ES-I3 (cell line): ENCODE measurements around the gene CIPC.

Source experiments
- H3K36me3 ChIP-seq: 2 replicates; pipeline ENCODE4 v1.6.1; 2013; ENCODE audit warnings: mild to moderate bottlenecking, low read length, control low read depth, moderate library complexity; ENCODE audit not compliant: insufficient read depth
- H3K4me1 ChIP-seq: 2 replicates; pipeline ENCODE4 v1.6.1; 2013; ENCODE audit warnings: mild to moderate bottlenecking, control low read depth, low read length; ENCODE audit not compliant: insufficient read depth
- H3K9ac ChIP-seq: 2 replicates; pipeline ENCODE4 v1.6.1; 2013; ENCODE audit warnings: low read depth, mild to moderate bottlenecking, low read length, moderate library complexity
- H3K9me3 ChIP-seq: 2 replicates; pipeline ENCODE4 v1.6.1; 2013; ENCODE audit warnings: mild to moderate bottlenecking, low read length, moderate library complexity; ENCODE audit not compliant: control insufficient read depth, insufficient read depth

The CIPC gene, protein sequence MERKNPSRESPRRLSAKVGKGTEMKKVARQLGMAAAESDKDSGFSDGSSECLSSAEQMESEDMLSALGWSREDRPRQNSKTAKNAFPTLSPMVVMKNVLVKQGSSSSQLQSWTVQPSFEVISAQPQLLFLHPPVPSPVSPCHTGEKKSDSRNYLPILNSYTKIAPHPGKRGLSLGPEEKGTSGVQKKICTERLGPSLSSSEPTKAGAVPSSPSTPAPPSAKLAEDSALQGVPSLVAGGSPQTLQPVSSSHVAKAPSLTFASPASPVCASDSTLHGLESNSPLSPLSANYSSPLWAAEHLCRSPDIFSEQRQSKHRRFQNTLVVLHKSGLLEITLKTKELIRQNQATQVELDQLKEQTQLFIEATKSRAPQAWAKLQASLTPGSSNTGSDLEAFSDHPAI

GRCh38 chr14:77097700-77098528 lies at the start of gene CIPC:
Gene CIPC, plus strand, starts transcription at chr14:77098258. Its CDS starts 7,451 bp downstream, at chr14:77105709.
- Histone ChIP-seq H3K9ac (peak within 1 kb of the TSS; percentile 85), H3K4me1 (peaks cover 11% of the 10 kb centered on the region), H3K36me3 (no peaks in the 10 kb centered on the region), H3K9me3 (no peaks in the 10 kb centered on the region)

DNA sequence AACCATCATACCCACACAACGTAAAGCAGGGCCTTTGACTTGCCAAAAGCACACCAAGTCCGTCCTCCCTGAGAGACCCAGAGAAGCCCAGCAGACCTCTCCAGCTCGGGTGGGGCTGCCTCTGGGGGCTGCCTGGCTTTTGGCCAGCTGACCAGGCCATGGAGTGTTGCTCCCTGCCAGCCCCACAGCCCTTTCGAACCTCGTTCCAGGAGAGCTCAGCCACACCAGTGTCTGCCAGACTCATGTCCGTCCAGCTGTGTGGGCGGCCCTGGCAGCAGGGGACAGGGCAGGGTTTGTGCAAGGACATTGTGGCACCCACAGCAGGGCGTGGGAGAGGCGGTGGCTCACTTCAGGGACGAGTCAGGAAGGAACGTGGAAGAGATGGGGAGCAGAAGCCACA lies 46.9 kb upstream of the CIPC start:
- H3K9ac ChIP-seq: no peak overlapping the region
- peaks cover 9% of the 10 kb centered on the region for H3K4me1 ChIP-seq
- H3K9me3 ChIP-seq: no peaks in the 10 kb centered on the region
- H3K36me3 ChIP-seq: no peaks in the 10 kb centered on the region

DNA sequence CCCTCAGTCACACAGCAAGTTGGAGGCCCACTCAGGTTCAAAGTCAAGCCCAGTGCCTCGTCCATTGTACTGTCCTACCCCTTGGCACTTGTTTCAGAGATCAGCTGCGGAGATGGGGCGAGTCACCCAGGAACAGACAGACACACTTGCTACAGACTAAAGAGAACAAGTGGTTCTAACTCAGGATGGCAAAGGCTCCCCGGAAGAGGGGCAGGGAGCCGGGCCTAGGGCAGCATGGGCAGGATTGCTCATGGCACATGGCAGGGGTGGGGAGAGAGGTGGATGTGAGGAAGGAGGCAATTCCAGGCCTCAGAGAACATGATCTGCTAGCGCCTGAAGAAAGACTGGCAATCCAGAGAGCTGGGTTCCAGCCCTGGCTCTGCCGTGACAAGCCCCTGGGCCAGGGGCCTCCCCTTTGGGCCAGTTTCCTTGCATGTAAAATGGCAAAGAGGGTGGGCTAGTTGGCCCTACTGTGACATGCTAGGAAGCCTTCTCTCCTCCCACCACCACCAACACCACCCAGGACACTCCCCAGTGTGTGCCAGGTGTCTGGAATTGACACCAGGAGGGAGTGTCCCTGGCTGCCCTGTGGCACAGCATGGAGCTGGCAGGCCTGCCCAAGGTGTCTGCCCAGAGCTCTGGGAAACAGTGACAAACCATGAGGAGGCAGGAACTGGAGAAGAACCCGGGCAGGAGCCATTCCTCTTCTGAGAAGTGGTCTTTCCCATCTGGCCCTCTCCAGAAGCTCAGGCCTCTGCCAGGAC lies 45.6 kb upstream of the CIPC start:
- Histone ChIP-seq H3K9me3 (no peaks in the 10 kb centered on the region), H3K4me1 (peaks cover 9% of the 10 kb centered on the region), H3K36me3 (no peaks in the 10 kb centered on the region), H3K9ac (no peak overlapping the region)

GRCh38 chr14:77053046-77053841 lies 44.8 kb upstream of the CIPC start:
- Histone ChIP-seq H3K9me3 (no peaks in the 10 kb centered on the region), H3K36me3 (no peaks in the 10 kb centered on the region), H3K4me1 (peaks cover 9% of the 10 kb centered on the region), H3K9ac (no peak overlapping the region)

GRCh38 chr14:77055306-77055705 lies 42.8 kb upstream of the CIPC start:
- H3K36me3 ChIP-seq: no peaks in the 10 kb centered on the region
- peaks cover 21% of the 10 kb centered on the region for H3K4me1 ChIP-seq
- no peak overlapping the region for H3K9ac ChIP-seq
- H3K9me3 ChIP-seq: no peaks in the 10 kb centered on the region

DNA sequence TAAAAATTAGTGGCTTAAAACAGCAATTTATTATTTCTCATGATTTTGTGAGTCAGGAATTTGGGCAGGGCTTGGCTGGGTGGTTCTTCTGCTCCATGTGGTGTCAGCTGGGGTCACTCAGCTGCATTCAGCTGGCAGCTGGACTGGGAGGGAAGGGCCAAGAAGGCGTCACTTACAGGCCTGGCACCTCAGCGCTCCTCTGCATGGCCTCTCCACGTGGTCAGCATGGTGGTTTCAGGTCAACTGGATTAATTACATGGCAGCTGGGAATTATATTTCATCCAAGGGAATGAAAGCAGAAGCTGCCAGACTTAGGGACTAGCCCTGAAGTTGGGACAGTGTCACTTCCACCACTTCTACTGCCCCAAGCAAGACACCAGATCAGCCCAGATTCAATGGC lies 42.1 kb upstream of the CIPC start:
- Histone ChIP-seq H3K36me3 (no peaks in the 10 kb centered on the region), H3K4me1 (peaks cover 21% of the 10 kb centered on the region), H3K9ac (no peak overlapping the region), H3K9me3 (no peaks in the 10 kb centered on the region)

DNA sequence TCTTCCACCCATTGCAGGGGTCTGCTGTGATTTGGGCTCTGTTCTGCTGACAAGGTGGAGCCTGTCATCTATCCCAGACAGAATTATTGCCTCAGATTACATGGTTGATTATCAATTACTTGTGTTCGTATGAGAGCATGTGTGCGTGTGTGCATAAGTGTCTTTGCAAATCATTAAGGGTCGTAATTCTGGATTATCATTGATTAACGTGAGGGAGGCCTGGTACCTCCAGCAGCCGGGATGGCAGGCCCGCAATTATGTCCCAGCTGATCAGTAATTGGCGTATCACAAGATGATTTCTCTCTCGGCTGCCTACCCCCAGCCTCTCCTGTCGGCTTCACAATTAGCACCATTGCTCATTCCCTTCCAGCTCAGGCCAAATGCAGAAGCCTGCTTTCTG lies 39.9 kb upstream of the CIPC start:
- Histone ChIP-seq H3K36me3 (no peaks in the 10 kb centered on the region), H3K4me1 (peaks cover 17% of the 10 kb centered on the region), H3K9ac (no peak overlapping the region), H3K9me3 (no peaks in the 10 kb centered on the region)

DNA sequence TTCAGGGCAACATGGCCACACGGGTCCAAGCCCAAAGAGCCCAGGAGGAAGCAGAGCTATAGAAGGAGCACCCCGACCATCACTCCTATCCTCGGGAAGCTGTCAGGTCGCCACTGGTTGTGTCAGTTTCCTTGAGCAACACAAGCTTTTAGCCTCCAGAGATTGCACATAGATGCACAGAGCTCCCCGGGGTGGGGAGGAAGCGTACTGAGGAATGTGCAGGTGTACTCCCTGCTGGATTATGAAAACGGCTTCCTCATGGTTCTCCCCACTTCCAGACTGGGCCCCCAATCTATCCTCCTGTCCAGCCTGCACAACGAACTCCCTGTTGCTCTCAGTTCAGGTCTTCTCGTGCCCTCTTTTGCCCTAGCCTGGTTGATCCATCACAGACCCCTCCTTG lies 39.3 kb upstream of the CIPC start:
- peaks cover 17% of the 10 kb centered on the region for H3K4me1 ChIP-seq
- no peak overlapping the region for H3K9ac ChIP-seq

GRCh38 chr14:77059276-77059915 lies 38.7 kb upstream of the CIPC start:
- Histone ChIP-seq H3K9me3 (no peaks in the 10 kb centered on the region), H3K9ac (no peak overlapping the region), H3K36me3 (no peaks in the 10 kb centered on the region), H3K4me1 (peaks cover 17% of the 10 kb centered on the region)

More for the DNA sequence above, 39.3 kb upstream of the CIPC start:
- Histone ChIP-seq H3K9me3 (no peaks in the 10 kb centered on the region), H3K36me3 (no peaks in the 10 kb centered on the region)

DNA sequence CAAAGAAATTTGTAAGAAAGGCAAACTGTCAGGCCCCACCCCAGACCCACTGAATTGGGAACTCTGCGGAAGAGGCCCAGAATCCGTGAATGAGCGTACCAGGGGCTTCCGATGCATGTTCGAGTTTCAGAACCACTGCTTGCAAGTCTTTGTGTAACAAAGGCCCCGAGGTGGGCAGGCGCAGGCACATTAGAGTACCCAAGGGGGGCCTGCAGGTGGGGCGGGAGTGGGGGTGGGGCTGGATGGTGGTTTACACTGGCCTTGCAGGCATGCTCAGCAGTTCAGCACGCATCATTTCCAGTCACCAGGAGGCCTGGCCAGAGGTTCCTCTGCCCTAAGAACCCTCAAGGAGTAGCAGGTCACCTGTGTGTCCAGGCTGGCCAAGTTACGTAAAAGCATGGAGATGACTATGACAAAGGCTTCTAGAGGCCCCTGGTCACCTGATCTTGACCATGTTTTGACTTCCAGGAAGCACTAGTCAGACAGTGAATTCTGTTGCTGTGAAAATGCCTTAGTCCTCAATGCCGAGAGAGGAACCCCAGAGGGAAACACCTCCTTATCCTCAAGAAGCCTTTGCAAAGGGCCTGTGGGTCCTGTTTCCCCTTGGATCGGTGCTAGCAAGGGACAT lies 36.3 kb upstream of the CIPC start:
- H3K4me1 ChIP-seq: peaks cover 17% of the 10 kb centered on the region
- H3K9me3 ChIP-seq: no peaks in the 10 kb centered on the region
- H3K9ac ChIP-seq: no peak overlapping the region
- H3K36me3 ChIP-seq: no peaks in the 10 kb centered on the region

GRCh38 chr14:77062261-77062660 lies 35.8 kb upstream of the CIPC start:
- no peaks in the 10 kb centered on the region for H3K36me3 ChIP-seq
- H3K9ac ChIP-seq: no peak overlapping the region
- peaks cover 17% of the 10 kb centered on the region for H3K4me1 ChIP-seq
- no peaks in the 10 kb centered on the region for H3K9me3 ChIP-seq

GRCh38 chr14:77063571-77064171 lies 34.4 kb upstream of the CIPC start:
- Histone ChIP-seq H3K9me3 (no peaks in the 10 kb centered on the region), H3K9ac (no peak overlapping the region), H3K36me3 (no peaks in the 10 kb centered on the region), H3K4me1 (peaks cover 17% of the 10 kb centered on the region)
